Mesothelial cell of epicardium (in vitro differentiated cells): ENCODE results near the gene VAT1L. TPM values are rescaled to one million over a fixed set of nuclear protein-coding genes. Genes with fewer than 3 reads are reported as not detected.

Source experiments
- DNase-seq, 2 experiments: peaks; one replicate each; pipeline ENCODE4 v3.0.0; 2021; ENCODE audit warnings: low spot score in 2 of 2; ENCODE audit not compliant: unreplicated experiment in 2 of 2
- H3K27ac Mint-ChIP-seq: 2 replicates; pipeline ENCODE4 v1.8.0; 2021; ENCODE audit warnings: mixed read lengths
- H3K27me3 Mint-ChIP-seq: 2 replicates; pipeline ENCODE4 v1.8.0; 2021; ENCODE audit warnings: low read depth, mixed read lengths
- H3K36me3 Mint-ChIP-seq: 2 replicates; pipeline ENCODE4 v1.8.0; 2021; ENCODE audit warnings: mixed read lengths
- H3K4me1 Mint-ChIP-seq: 2 replicates; pipeline ENCODE4 v1.8.0; 2021; ENCODE audit warnings: mixed read lengths
- H3K4me3 Mint-ChIP-seq: 2 replicates; pipeline ENCODE4 v1.8.0; 2021; ENCODE audit warnings: mild to moderate bottlenecking, moderate library complexity, mixed read lengths
- H3K9me3 Mint-ChIP-seq: 2 replicates; pipeline ENCODE4 v1.8.0; 2021; ENCODE audit warnings: mixed read lengths
- CTCF ChIP-seq: fragments of 200-600 bp; sonication (generic); IDR thresholded peaks from one replicate; pipeline ENCODE4 v1.5.0; 2021; ENCODE audit warnings: antibody characterized with exemption; ENCODE audit not compliant: unreplicated experiment
- total RNA-seq: library from RNA; stranded (reverse); gene quantifications from 3 replicates; pipeline ENCODE4 v1.2.1, GENCODE V29; 2021

VAT1L gene
- total RNA-seq, 1 donor from 2014 or later: 6.3 TPM

DNA sequence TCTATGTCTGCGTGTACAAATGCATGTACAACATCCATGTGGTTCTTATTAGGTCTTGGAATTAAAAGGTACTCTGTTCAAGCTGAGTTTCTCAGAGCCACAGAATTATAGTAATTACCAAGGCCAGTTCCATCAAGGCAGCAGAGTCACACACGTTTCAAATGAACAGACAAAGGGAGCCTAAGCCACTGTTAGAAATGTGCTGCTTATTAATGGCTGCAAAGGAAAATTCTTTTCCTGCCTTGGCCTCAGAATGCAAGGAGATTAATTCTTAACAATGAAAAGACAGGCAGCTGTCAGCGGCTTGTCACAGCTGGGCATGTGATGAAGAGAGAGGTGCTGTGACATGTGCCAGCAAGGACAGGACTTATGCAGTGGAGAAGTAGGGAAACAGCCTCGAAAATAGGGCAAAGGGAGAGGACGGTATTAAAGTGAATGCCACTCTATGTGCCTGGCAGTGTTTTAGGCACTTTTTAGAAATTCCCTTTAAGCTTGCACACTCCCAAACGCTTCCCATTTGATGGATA lies 133.9 kb downstream of the VAT1L start:
- Mint-ChIP-seq H3K4me1 (peaks cover 21% of the 10 kb centered on the region), H3K27me3 (peaks cover 2% of the 10 kb centered on the region), H3K9me3 (no peaks in the 10 kb centered on the region), H3K27ac (no peak overlapping the region), H3K36me3 (no peaks in the 10 kb centered on the region), H3K4me3 (no peak overlapping the region)
- no peak for TF ChIP-seq CTCF
- no peak for DNase-seq

GRCh38 chr16:77925531-77925930 lies 137.2 kb downstream of the VAT1L start:
- Mint-ChIP-seq H3K4me1 (peaks cover 1% of the 10 kb centered on the region), H3K9me3 (no peaks in the 10 kb centered on the region), H3K27ac (no peak overlapping the region), H3K27me3 (peaks cover 2% of the 10 kb centered on the region), H3K36me3 (no peaks in the 10 kb centered on the region), H3K4me3 (no peak overlapping the region)
- DNase-seq: no peak
- TF ChIP-seq CTCF: no peak

GRCh38 chr16:77928096-77928495 lies 139.7 kb downstream of the VAT1L start:
- DNase-seq: no peak
- Mint-ChIP-seq H3K4me1 (no peaks in the 10 kb centered on the region), H3K27ac (no peak overlapping the region), H3K36me3 (no peaks in the 10 kb centered on the region), H3K4me3 (no peak overlapping the region), H3K9me3 (no peaks in the 10 kb centered on the region), H3K27me3 (peaks cover 2% of the 10 kb centered on the region)
- no peak for TF ChIP-seq CTCF

- H3K9me3 Mint-ChIP-seq: no peaks in the 10 kb centered on the region
- TF ChIP-seq CTCF: no peak
- H3K4me1 Mint-ChIP-seq: no peaks in the 10 kb centered on the region
- no peaks in the 10 kb centered on the region for H3K27me3 Mint-ChIP-seq
- H3K27ac Mint-ChIP-seq: no peak overlapping the region
- H3K36me3 Mint-ChIP-seq: no peaks in the 10 kb centered on the region
- no peak overlapping the region for H3K4me3 Mint-ChIP-seq
- DNase-seq: no peak
These were observed 140.6 kb downstream of the VAT1L start for GRCh38 chr16:77929004-77929403.

DNA sequence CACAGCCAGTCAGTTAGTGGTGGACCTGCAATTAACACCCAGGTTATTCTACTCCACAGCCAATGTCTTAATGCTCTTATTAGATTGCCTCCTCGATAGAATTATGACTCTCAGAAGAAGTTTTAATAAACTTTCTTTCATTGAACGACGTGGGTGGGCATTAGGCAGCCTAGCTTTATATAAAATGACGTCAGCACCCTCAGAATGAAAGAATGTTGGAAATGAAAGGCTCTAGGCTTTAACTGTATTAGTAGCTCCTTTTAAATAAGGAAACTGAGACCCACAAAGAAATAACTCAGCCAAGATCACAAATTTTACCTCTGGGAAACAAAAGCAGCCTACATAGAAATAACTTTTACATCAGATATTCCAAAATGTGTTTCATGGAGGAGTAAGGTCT lies 142.7 kb downstream of the VAT1L start:
- Mint-ChIP-seq H3K4me1 (no peaks in the 10 kb centered on the region), H3K36me3 (no peaks in the 10 kb centered on the region), H3K27me3 (no peaks in the 10 kb centered on the region), H3K4me3 (no peak overlapping the region), H3K9me3 (no peaks in the 10 kb centered on the region), H3K27ac (no peak overlapping the region)
- no peak for TF ChIP-seq CTCF
- DNase-seq: no peak

GRCh38 chr16:77937473-77938149 lies 149.2 kb downstream of the VAT1L start:
- Mint-ChIP-seq H3K27ac (peak overlapping the region; percentile 80), H3K4me3 (no peak overlapping the region), H3K4me1 (peaks cover 12% of the 10 kb centered on the region), H3K27me3 (no peaks in the 10 kb centered on the region), H3K9me3 (peaks cover 7% of the 10 kb centered on the region), H3K36me3 (peaks cover 4% of the 10 kb centered on the region)
- no peak for DNase-seq
- TF ChIP-seq CTCF: no peak
